B cell (primary cell): Measurements from ENCODE around the gene TRAM2. TPM values are rescaled to one million over a fixed set of nuclear protein-coding genes. Genes with fewer than 3 reads are reported as not detected.

Experiments
- ATAC-seq: fragments of 200-7000 bp; cut with Tn5 transposase; one replicate; pipeline ENCODE4 v1.10.0; 2021; ENCODE audit warnings: low read depth, mild to moderate bottlenecking, moderate number of reproducible peaks, moderate library complexity
- CTCF ChIA-PET: fragments of 350-600 bp; sonication (Branson Sonifier 250); formaldehyde crosslinking; loops from one replicate; lab custom pipeline; 2021; ENCODE audit warnings: antibody characterized with exemption, inconsistent platforms; lab: Charles Lee
- POLR2A ChIA-PET: fragments of 350-600 bp; sonication (Branson Sonifier 250); formaldehyde crosslinking; loops from one replicate; lab custom pipeline; 2021; ENCODE audit warnings: antibody characterized with exemption; lab: Charles Lee
- DNase-seq: peaks from one replicate; pipeline ENCODE4 v3.0.0; 2013
- H2AFZ ChIP-seq: 2 replicates; pipeline ENCODE4 v1.6.1; 2012; ENCODE audit warnings: mild to moderate bottlenecking, low read depth, low read length; ENCODE audit not compliant: insufficient read depth, poor library complexity, severe bottlenecking
- H3K27ac ChIP-seq, 2 donors: 1 replicate in 1 of 2; 2 replicates in 1 of 2; pipeline ENCODE4 v1.5.1; 2012 to 2013; ENCODE audit warnings: low read length in 2 of 2, mild to moderate bottlenecking in 2 of 2, moderate library complexity in 1 of 2
- H3K27me3 ChIP-seq, 4 experiments: fragments of 200-600 bp in 1 of 4; sonication (generic) in 1 of 4; replicated peaks in 1 of 4; 1 replicate in 2 of 4; 2 replicates in 2 of 4; pipeline versions ENCODE4 v1.6.1 to v1.7.0; 2013 to 2016; ENCODE audit warnings: low read length in 3 of 4, mild to moderate bottlenecking in 2 of 4, mixed read lengths in 1 of 4, moderate library complexity in 1 of 4; ENCODE audit not compliant: insufficient read depth in 4 of 4, control insufficient read depth in 3 of 4; ENCODE audit errors: control extremely low read depth in 1 of 4
- H3K36me3 ChIP-seq, 2 experiments: replicated peaks in 1 of 2; 1 replicate in 1 of 2; 2 replicates in 1 of 2; pipeline versions ENCODE4 v1.6.1 to v1.7.1; 2013; ENCODE audit warnings: low read length in 1 of 2; ENCODE audit not compliant: insufficient read depth in 2 of 2, control insufficient read depth in 1 of 2; ENCODE audit errors: control extremely low read depth in 1 of 2, extremely low read depth in 1 of 2
- H3K4me1 ChIP-seq, 2 donors: fragments of 200-600 bp in 1 of 2; sonication (generic) in 1 of 2; 1 replicate in 1 of 2; 2 replicates in 1 of 2; pipeline versions ENCODE4 v1.5.1 to v1.6.1; 2013 to 2017; ENCODE audit warnings: low read length in 2 of 2; ENCODE audit not compliant: control insufficient read depth in 2 of 2, insufficient read depth in 2 of 2
- H3K4me2 ChIP-seq: replicated peaks from 2 replicates; pipeline ENCODE3; 2012; ENCODE audit warnings: mild to moderate bottlenecking, low read depth, low read length; ENCODE audit not compliant: poor library complexity, severe bottlenecking
- H3K4me3 ChIP-seq, 5 experiments: fragments of 200-600 bp in 1 of 5; sonication (generic) in 1 of 5; 1 replicate in 3 of 5; 2 replicates in 2 of 5; pipeline versions ENCODE4 v1.5.1 to v1.7.0; 2011 to 2016; ENCODE audit warnings: low read length in 4 of 5, mild to moderate bottlenecking in 4 of 5, low read depth in 2 of 5, control low read depth in 1 of 5, moderate library complexity in 1 of 5; ENCODE audit not compliant: insufficient read depth in 1 of 5; ENCODE audit errors: control extremely low read depth in 1 of 5, extremely low read depth in 1 of 5
- H3K79me2 ChIP-seq: fragments of 200-600 bp; sonication (generic); one replicate; pipeline ENCODE4 v1.6.0; 2016; ENCODE audit warnings: low read length; ENCODE audit not compliant: control insufficient read depth, insufficient read depth
- H3K9ac ChIP-seq: fragments of 200-600 bp; sonication (generic); 2 replicates; pipeline ENCODE4 v1.6.1; 2017; ENCODE audit warnings: mild to moderate bottlenecking, low read length, moderate library complexity
- H3K9me3 ChIP-seq, 3 donors: one replicate each; pipeline versions ENCODE4 v1.6.1 to v1.7.1; 2013; ENCODE audit warnings: low read length in 2 of 3; ENCODE audit not compliant: control insufficient read depth in 2 of 3, insufficient read depth in 1 of 3; ENCODE audit errors: control extremely low read depth in 1 of 3
- H4K20me1 ChIP-seq: 2 replicates; pipeline ENCODE4 v1.6.0; 2012; ENCODE audit warnings: mild to moderate bottlenecking, low read length; ENCODE audit not compliant: insufficient read depth, control insufficient read depth, poor library complexity, severe bottlenecking
- H3K27ac Mint-ChIP-seq: one replicate; pipeline ENCODE4 v1.8.0; 2021; ENCODE audit warnings: mixed read lengths
- H3K27me3 Mint-ChIP-seq: one replicate; pipeline ENCODE4 v1.8.0; 2021; ENCODE audit warnings: mixed read lengths
- H3K4me1 Mint-ChIP-seq: one replicate; pipeline ENCODE4 v1.8.0; 2021; ENCODE audit warnings: mixed read lengths
- H3K4me3 Mint-ChIP-seq: one replicate; pipeline ENCODE4 v1.8.0; 2021; ENCODE audit warnings: mixed read lengths
- H3K9me3 Mint-ChIP-seq: one replicate; pipeline ENCODE4 v1.8.0; 2022; ENCODE audit warnings: mixed read lengths; ENCODE audit not compliant: insufficient read depth
- EZH2 ChIP-seq: IDR thresholded peaks from 2 replicates; pipeline ENCODE4 v1.6.1; 2012; ENCODE audit warnings: borderline replicate concordance, low read depth, mild to moderate bottlenecking, moderate library complexity, low read length; ENCODE audit not compliant: insufficient read depth, poor library complexity, severe bottlenecking
- WGBS: methylation state at CpG from one replicate; pipeline ENCODE4 v1.1.5; 2013; ENCODE audit warnings: missing lambda C conversion rate; ENCODE audit not compliant: insufficient coverage; 5-methylcytosine and 5-hydroxymethylcytosine counted together
- intact Hi-C: fragments of 100-400 bp; cut with micrococcal nuclease; formaldehyde crosslinking; loops from one replicate; pipeline ENCODE4 v1.10.0; 2022
- polyA plus RNA-seq: library from polyadenylated mRNA; depleted of rRNA; stranded (reverse); fragments of >200 nt; gene quantifications from 2 replicates; pipeline ENCODE4 v1.2.3, GENCODE V29; 2012
- total RNA-seq, 2 donors: library from RNA; stranded (reverse); fragments of 120-200 nt in 1 of 2; gene quantifications; 1 replicate in 1 of 2; 2 replicates in 1 of 2; pipeline versions ENCODE4 v1.2.3 to v1.2.4, GENCODE V29; 2013 to 2022
- TF ChIP-seq, protein P1 (sequence below): fragments of 200-600 bp; IDR thresholded peaks from one replicate; pipeline ENCODE4 v1.8.0; 2022; ENCODE audit warnings: antibody characterized with exemption, mild to moderate bottlenecking

Gene TRAM2
- total and polyA plus RNA-seq, 2 donors (not counting 1 experiment from before 2014, with no cell fraction given) = 9.0 to 13.3 TPM

DNA sequence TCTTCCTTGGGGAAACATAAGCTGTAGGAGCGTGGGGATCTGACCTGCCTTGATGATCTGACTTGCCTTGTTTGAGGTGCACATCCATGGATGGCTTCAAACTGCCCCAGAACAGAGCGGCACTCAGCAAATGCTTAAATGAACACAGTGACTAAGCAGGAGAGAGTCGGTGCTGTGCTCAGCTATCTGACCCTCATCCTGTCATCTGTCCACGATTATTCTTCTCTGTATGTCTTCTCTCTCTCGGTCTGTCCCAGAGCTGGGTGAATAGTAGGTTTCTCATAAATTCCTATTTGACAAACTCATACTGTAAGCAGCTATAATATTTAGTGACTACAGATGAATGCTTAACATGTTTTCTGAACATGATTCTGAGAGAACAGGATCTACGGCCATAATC lies 37.3 kb downstream of the TRAM2 start:
- H4K20me1 ChIP-seq = peaks cover 4% of the 10 kb centered on the region
- POLR2A ChIA-PET = no interaction called here
- peaks cover 0 to 4% of the 10 kb centered on the region in 2 experiments for H3K36me3 ChIP-seq
- H2AFZ ChIP-seq = no peak overlapping the region
- no peak overlapping the region for H3K4me3 Mint-ChIP-seq
- H3K27me3 Mint-ChIP-seq = no peaks in the 10 kb centered on the region
- no peak overlapping the region for H3K27ac Mint-ChIP-seq
- peaks cover 3% of the 10 kb centered on the region for H3K79me2 ChIP-seq
- H3K27ac ChIP-seq = no peak overlapping the region
- H3K4me1 ChIP-seq = peaks cover 8 to 16% of the 10 kb centered on the region in 2 donors
- CTCF ChIA-PET = no interaction called here
- no peak overlapping the region for H3K9ac ChIP-seq
- intact Hi-C loops = no loop called here
- TF ChIP-seq, protein P1, sequence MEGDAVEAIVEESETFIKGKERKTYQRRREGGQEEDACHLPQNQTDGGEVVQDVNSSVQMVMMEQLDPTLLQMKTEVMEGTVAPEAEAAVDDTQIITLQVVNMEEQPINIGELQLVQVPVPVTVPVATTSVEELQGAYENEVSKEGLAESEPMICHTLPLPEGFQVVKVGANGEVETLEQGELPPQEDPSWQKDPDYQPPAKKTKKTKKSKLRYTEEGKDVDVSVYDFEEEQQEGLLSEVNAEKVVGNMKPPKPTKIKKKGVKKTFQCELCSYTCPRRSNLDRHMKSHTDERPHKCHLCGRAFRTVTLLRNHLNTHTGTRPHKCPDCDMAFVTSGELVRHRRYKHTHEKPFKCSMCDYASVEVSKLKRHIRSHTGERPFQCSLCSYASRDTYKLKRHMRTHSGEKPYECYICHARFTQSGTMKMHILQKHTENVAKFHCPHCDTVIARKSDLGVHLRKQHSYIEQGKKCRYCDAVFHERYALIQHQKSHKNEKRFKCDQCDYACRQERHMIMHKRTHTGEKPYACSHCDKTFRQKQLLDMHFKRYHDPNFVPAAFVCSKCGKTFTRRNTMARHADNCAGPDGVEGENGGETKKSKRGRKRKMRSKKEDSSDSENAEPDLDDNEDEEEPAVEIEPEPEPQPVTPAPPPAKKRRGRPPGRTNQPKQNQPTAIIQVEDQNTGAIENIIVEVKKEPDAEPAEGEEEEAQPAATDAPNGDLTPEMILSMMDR = no peak
- no peak for TF ChIP-seq EZH2
- ATAC-seq = no peak
- no peaks in the 10 kb centered on the region for H3K27me3 ChIP-seq
- WGBS = 100% methylated on average over 4 of the region's 6 CpGs
- no peaks in the 10 kb centered on the region for H3K9me3 ChIP-seq
- H3K4me2 ChIP-seq = no peak overlapping the region
- H3K4me1 Mint-ChIP-seq = peaks cover 21% of the 10 kb centered on the region
- H3K4me3 ChIP-seq = no peak overlapping the region
- H3K9me3 Mint-ChIP-seq = no peaks in the 10 kb centered on the region
- no peak for DNase-seq

DNA sequence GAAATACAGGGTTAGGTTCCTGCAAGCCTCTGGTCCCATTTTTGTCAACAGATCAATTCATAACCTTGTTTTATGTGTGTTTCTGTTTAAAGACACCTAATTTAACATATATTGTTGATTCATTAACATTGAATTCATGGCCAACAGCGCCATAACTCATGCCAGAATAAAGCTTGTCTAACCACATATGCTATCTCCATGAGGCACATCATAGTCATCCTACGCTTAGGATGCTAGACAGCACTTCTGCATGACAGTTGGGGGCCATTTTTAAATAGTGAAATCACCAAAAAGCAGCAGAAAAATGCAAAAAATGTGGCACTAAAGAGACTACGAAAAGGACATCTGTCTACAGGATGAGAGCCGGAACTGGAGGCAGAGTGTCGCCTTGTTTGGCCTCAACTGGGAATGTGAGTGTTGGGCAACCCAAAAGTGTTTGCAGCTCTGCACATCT lies 37.9 kb downstream of the TRAM2 start:
- intact Hi-C loops = no loop called here
- peaks cover 0 to 6% of the 10 kb centered on the region in 2 experiments for H3K36me3 ChIP-seq
- no peaks in the 10 kb centered on the region for H3K27me3 ChIP-seq
- ATAC-seq = no peak
- Mint-ChIP-seq H3K4me1 (peaks cover 16% of the 10 kb centered on the region), H3K27ac (no peak overlapping the region), H3K9me3 (no peaks in the 10 kb centered on the region), H3K27me3 (no peaks in the 10 kb centered on the region), H3K4me3 (no peak overlapping the region)
- DNase-seq = no peak
- no peak overlapping the region for H3K27ac ChIP-seq
- POLR2A ChIA-PET = no interaction called here
- no peak overlapping the region for H2AFZ ChIP-seq
- TF ChIP-seq EZH2 = no peak
- TF ChIP-seq, protein P1 = no peak
- H3K4me1 ChIP-seq = peaks cover 8 to 16% of the 10 kb centered on the region in 2 donors
- H3K4me3 ChIP-seq = no peak overlapping the region
- peaks cover 4% of the 10 kb centered on the region for H4K20me1 ChIP-seq
- no peaks in the 10 kb centered on the region for H3K9me3 ChIP-seq
- 95% methylated on average over 4 of the region's 5 CpGs for WGBS
- peaks cover 3% of the 10 kb centered on the region for H3K79me2 ChIP-seq
- H3K9ac ChIP-seq = no peak overlapping the region
- CTCF ChIA-PET = no interaction called here
- H3K4me2 ChIP-seq = no peak overlapping the region
